ENCODE measurements around the gene HINT1.
A peak's percentile ranks its signal among the peaks of the same experiment; 100 is the strongest.
"Not testable (repeated sequence)": the region's sequence is repeated elsewhere in the genome, so short reads cannot be mapped to it uniquely, and the experiment has no call there.

The HINT1 gene

DNA sequence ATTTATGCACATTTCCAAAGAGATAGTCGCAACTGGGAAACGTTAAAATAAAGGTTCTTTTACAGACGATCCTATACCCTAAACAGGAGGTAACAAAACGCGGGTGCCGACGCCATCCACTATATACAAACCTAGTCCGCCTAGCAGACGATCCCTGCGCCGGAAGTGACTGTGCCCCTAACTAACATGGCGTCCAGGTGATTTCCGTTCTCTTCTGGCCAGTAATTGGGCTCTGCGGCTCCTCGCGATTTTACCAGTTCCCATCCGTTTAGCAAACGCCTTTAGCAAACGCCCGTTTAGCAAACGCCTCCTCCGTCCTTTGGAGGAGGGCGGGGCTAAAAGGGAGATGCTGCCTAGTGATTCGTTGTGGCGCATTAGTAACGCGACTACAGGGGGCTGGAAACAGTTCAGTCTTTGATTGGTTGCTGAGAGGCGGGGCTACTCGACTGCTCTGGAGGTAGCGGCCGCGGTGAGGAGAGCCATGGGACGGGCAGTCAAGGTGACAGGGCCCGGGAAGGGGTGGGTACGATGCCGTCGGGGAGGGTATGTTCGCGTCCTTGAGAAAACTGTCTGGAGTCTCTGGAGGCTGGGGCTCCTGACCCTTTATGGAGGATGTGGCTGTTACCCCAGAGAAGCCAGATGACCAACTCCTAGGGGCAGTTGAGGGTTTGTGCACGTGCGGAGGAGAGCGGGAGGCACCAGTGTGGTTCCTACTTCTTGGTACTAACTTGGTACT lies 5.7 kb upstream of the HINT1 start, which contains the start of gene LYRM7:
Gene LYRM7, plus strand, starts transcription at position 405 of the 736 bp plus-strand sequence. Its CDS starts 77 bp downstream, at position 482.
- peak; percentile 99 for DNase-seq

DNA sequence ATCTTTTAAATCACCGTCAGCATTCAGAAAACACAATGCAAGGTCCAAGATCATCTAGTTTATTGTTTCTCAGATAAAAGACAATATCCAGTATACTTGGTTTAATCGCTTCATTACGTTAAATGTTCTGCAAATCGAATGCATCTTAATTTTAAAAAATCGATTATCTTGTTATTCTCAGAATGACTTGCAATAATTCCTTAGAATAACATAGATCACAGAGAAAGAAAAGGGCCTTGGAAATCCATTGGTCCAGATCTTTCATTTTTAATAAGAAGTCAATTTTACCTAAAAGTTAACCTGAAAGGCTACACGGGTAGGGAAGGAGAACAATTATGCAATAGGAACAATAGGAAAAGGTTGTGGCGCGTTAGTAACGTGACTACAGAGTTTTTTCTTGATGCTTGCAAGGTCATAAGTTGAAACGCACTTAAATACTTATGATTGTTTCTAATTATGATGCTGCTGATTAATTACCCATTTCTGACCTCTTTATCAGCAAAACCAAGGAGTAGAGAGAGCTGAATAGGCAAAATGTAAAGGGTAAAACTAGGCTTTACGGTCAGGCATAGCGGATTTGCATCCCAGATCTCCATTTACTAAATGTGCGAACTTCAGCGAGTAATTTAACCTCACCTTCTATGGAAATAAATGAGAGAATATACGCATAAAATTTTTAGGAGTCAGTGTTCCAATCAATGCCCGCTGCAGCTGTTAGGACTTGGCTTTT lies 4.9 kb upstream of the HINT1 start:
- no peak for DNase-seq

GRCh38 chr5:131167615-131168014 lies 2.6 kb upstream of the HINT1 start:
- no peak for DNase-seq

GRCh38 chr5:131164191-131165118 lies 601 bp downstream of the HINT1 start:
- DNase-seq, result no peak

DNA sequence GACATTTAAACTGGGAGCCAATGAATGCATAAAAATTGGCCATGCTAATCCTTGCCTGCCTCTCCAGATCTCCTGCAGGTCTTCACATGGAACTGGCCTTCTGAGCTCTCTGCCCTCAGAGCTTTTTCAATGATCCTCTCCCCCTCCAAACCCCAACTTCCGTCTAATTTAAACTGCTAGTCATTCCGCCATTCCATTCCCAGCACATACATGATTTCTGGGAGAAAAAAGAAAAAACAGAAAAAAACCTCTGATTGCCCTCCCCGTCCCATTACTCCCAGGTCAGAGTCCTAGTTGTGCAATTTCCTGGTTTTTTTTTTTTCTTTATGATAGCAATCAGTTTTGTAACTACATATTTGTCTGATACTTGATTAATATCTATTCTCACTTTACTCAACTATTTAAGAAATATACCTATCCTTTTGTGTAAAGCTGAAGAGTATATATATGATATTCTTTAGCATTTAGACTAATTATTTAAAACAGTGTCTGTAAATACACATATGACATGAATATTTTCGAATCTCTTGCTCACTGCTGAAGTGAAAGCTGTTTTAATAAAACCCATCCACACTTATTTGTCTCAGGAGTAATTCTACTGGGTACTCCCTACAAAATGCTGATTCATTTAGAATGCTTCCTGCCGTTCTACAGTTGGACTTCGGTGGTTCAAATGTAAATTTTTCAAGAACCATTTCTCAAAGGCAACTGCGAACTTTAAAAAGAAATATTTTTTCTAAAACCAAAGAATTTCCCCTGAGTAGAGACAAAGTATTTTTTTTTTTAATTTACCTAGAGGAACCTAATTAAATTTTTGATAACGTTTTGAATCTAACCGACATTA lies 1.6 kb downstream of the HINT1 start:
- no peak for DNase-seq

GRCh38 chr5:131160134-131160533 lies 4.9 kb downstream of the HINT1 start:
- DNase-seq, result no peak

DNA sequence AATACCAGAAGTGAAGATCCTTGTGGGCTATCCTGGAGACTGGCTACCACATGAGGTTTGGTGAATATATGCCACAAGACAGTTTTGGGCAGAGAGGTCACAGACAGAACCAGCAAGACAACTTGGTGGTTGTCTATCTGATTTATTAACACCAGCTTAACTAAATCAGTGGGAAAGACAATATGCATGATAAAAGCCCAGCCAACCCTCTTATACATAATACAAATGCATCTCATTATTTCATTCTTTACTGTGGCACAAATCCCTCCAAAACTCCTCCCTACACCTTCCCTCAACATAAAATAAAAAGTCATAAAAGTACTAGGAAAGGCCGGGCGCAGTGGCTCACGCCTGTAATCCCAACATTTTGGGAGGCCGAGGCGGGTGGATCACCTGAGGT lies 8.1 kb downstream of the HINT1 start:
- DNase-seq, result no peak

DNA sequence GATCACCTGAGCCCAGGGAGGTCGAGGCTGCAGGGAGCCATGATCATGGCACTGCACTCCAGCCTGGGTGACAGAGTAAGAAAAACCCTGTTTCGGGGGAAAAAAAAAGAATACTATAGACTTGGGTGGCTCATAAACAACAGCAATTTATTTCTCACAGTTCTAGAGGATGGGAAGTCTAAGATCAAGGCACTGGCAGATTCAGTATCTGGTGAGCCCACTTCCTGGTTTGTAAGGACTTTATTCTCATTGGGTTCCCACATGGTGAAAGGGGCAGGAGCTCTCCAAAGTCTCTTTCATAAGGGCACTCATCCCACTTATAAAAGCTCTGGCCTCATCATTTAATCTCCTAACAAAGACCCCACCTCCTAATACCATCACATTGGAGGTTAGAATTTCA lies 8.7 kb downstream of the HINT1 start:
- DNase-seq, result no peak

DNA sequence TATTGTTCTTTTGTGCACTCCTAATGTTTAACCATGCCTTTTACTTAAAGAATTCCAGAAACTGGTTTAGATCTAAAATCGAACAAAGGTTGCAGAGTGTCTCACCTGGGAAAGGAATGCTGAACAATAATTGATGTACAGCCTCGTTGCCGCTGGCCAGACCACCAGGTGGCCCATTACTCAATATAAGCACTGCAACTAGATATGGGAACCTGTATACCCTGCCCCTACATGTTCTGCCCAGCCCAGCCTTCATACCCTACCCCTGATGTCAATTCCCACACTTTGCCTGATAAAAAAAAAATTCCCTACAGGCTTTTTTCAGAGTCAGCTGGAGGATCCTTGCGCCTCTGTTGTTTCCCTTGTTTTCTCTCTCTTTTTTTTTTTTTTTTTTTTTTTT lies 13.8 kb downstream of the HINT1 start:
- DNase-seq, result no peak

DNA sequence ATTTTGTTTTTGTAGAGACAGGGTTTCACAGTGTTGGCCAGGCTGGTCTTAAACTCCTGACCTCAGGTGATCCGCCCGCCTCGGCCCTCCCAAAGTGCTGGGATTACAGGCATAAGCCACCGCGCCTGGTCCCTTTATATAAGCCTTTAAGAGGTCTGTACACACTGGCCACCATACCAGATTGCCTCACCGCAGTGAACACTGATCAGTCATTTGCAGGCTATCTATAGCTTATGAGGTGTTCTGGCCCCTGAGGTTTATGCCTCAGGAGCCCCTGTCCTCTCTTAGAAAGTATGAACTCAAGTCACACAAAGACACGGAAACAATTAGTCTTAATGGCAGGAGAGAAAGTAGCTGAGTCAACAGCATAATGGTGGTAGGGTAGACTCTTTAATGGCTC lies 14.6 kb downstream of the HINT1 start:
- DNase-seq, result no peak

- DNase-seq, result no peak
Observed at GRCh38 chr5:131148835-131149234, 16.2 kb downstream of the HINT1 start.

- no peak for DNase-seq
Observed at GRCh38 chr5:131147258-131147657, 17.8 kb downstream of the HINT1 start.

DNA sequence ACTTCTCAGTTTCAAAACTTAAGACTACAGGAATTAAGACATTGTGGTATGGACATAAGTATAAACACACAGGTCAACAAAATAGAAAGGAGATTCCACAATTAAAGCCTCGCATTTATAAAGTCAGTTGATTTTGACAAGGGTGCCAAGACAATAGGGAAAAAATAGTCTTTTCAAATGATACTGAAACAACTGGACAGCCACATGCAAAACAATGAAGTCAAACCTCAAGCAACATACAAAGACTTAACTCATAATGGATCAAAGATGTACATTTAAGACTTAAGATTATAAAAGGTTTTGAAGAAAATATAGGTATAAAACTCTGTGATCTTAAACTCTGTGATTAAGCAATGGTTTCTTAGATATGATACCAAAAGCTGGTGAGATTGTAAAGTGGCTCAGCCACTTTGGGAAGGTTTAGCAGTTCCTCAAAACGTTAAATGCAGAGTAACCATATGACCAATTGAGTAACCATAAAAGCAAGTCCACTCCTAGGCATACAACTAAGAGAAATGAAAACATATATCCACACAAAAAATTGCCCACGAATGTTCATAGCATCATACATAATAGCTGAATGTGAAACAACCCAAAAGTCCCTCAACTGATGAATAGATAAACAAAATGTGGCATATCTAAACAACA lies 22.0 kb downstream of the HINT1 start:
- DNase-seq, result no peak

- no peak for DNase-seq
Observed at GRCh38 chr5:131139321-131139720, 25.7 kb downstream of the HINT1 start.

DNA sequence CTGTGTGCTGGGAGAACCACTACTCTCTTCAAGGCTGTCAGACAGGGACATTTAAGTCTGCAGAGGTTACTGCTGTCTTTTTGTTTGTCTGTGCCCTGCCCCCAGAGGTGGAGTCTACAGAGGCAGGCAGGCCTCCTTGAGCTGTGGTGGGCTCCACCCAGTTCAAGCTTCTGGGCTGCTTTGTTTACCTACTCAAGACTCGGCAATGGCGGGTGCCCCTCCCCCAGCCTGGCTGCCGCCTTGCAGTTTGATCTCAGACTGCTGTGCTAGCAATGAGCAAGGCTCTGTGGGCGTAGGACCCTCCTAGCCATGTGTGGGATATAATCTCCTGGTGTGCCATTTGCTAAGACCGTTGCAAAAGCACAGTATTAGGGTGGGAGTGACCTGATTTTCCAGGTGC lies 26.6 kb downstream of the HINT1 start:
- not testable (repeated sequence) for DNase-seq

DNA sequence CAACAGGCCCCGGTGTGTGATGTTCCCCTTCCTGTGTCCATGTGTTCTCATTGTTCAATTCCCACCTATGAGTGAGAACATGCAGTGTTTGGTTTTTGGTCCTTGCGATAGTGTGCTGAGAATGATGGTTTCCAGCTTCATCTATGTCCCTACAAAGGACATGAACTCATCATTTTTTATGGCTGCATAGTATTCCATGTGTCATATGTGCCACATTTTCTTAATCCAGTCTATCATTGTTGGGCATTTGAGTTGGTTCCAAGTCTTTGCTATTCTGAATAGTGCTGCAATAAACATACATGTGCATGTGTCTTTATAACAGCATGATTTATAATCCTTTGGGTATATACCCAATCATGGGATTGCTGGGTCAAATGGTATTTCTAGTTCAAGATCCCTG lies 32.0 kb downstream of the HINT1 start:
- DNase-seq, result not testable (repeated sequence)

DNA sequence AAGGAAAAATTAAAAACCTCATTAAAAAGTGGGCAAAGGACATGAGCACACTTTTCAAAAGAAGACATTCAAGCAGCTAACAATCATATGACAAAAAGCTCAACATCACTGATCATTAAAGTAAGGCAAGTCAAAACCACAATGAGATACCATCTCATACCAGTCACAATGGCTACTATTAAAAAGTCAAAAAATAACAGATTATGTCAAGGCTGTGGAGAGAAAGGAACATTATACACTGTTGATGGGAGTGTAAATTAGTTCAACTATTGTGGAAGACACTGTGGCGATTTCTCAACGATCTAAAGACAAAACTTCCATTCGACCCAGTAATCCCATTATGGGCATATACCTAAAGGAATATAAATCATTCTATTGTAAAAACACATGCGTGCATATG lies 35.8 kb downstream of the HINT1 start:
- no peak for DNase-seq

DNA sequence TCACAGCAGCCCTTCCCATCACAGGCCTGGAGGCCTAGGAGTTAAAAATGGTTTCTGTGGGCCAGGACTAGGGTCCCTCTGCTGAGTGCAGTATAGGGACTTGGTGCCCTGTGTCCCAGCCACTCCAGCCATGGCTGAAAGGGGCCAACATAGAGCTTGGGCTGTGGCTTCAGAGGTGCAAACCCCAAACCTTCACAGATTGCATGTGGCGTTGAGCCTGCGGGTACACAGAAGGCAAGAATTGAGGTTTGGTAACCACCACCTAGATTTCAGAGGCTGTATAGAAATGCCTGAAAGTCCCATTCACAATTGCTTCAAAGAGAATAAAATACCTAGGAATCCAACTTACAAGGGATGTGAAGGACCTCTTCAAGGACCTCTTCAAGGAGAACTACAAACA lies 37.8 kb downstream of the HINT1 start:
- not testable (repeated sequence) for DNase-seq

DNA sequence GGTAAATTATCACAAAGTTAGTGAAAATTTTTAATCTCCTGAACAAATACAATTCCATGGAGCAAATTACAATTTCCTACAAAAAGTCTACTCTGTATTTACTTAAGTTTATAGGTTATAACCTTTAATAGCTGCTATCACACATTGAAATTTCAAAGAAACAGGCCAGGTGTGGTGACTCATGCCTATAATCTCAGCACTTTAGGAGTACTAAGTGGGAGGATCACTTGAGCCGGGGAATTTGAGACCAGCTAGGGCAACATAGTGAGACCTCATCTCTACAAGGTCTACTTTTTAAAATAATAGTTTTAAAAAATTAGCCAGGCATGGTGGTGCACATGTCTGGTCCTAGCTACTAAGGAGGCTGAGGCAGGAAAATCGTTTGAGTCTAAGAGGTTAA lies 50.3 kb downstream of the HINT1 start:
- no peak for DNase-seq

DNA sequence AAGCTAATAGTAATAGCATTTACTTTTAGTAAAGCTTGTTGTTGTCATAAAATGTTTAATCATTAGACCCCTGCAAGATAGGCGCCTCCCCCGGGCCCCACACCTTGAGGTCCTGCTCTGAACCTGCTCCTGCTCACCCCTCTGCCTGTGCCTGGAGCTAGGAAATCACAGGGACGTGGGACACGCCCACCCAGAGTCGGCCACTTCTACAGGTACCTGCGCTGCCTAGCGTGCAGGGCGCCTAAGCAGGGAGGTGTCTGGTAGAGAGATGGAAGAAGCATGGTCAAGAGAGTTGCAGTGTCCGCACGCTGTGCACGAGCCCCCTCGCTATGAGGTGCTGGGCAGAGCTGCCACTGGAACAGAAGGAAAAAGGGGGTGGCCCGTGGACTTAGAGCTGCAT lies 52.6 kb downstream of the HINT1 start:
- no peak for DNase-seq

GRCh38 chr5:131110256-131110594 lies 54.8 kb downstream of the HINT1 start:
- no peak for DNase-seq
